ENCODE data around the gene MDFI.

The MDFI gene

DNA sequence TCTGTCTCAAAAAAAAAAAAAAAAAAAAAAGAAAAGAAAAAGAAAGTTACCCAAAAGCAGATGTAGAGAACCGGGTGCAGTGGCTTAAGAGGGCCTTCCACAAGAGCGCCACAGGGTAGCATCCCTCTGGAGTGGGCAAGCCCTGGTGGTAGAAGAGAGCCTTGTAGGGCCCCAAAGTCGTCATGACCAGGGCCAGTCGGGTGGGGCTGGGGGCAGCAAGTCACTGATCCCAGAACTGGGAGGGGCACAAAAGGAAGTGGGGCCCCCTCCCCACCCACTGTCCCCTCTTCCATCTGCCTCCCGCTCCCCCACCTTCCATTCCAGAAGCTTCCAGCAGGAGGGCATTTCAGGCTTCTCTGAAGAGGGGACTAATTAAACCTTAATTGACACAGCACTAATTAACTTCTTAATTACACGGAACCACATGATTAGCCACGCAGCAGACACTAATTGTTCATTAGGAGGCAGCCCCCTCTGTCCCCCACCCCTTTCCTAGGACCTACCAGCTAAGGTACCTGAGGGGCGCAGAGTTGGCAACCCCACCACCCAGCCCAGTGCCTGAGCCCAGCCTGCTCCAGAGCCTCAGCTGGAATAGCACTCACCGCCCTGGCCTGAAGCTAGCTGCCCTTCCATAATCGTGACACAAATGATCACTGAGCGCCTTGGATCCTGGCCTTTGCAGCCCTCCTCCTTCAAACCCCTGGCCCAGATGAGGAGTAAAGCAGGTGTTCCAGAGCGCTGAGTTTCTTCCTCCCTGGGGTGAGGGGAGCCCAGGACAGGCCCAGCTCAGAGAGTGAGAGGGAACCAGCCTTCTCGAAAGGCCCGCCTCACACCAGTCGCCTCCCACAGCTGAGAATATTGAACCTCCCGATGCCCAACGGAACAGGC, 34.8 kb downstream of the MDFI start:
- no peak for DNase-seq (ENCODE audit: low spot score)

DNA sequence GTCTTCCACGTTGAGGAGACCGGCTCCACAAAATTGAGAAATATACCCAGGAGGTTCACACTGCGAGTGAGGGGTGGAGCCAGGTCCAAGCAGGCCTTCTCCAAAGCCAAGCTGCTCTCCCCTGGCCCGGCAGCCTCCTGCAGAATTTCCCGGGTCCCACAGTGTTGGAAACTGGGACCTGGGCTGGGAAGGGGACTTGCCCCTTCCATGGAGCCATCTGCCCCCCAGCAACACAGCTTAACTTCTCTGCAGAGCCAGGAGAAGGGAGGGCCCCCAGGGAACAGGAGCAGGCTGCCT, 35.4 kb downstream of the MDFI start:
- no peak for DNase-seq (ENCODE audit: low spot score)

DNA sequence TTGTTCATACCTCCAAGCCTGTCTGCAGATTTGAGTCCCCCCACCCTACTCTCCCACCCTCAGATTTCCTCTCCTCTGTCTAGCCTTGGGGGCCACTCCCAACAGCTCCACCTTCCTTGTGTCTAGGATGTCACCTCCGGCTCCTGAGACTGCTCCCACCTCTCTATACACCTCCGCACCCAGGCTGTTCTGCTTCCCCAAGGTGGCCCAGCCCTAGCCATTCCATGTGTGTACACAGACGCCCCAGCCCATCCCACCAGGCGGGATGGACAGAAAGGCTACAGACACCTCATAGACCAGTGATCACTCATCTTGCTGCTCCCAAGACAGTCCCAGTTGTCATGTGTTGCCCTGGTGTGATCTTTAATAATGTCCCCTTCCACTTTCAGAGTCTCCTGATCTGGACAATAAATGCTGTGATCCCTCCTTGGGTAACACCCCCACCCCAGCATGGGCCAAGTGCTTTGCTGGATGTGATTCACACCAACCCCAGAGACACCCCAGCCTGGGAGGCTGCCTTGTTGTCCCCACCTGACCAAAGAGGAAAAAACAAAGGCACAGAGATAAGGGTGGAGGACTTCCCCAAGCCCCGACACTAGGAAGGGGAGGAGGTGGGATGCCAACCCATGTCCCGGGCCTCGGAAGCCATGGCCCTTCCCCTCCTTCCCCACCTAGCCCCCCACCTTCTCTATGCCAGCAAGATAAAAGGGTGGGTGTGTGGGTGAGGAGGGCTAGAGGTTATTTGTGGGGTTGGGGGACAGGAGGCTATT, 36.1 kb downstream of the MDFI start:
- DNase-seq (ENCODE audit: low spot score): no peak

DNA sequence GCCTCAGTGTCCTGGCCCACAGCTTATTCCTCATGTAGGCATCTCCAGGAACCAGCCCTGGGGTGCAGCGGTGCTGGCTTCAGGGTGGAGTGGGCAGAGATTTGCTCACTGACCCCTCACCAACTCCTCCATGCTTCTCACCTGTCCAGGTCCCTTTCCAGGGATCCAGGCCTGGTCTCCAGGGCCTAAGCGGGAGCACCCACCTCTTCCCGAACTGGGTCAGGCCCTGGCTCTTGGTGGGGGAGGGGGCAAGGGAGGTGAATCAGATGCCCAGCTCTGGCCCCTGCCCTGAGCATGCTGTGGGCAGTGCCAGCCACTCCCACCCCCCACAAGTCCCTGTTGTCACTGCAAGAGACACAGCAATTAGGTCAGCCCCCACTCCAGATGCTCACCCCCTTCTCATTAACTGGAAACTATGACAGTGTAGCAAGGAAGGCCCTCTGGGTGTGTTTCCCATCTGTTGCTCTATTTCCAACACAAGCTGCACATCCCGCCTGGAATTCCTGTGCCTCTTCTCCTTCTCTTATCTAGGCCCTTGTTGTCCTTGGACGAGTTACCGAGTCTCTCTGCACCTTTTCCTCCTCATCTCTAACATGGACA, 37.0 kb downstream of the MDFI start:
- no peak for DNase-seq (ENCODE audit: low spot score)

DNA sequence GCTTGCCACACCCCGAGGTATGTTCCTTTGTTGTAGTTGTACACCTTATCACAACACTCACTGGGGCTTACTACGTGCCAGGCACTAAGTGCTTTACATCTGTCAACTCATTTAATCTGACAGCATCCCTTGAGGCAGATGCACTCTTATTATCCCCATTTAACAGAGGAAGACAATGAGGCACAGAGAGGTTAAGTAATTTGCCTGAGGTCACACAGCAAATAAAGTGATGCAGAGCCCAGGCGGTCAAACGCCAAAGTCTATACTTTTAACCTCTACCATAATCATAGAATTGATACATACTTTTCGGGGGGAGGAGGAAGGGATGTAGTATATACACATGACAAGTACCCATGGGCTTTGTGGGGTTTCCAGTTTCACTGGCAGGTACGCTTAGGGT, 37.7 kb downstream of the MDFI start:
- DNase-seq (ENCODE audit: low spot score): no peak

DNA sequence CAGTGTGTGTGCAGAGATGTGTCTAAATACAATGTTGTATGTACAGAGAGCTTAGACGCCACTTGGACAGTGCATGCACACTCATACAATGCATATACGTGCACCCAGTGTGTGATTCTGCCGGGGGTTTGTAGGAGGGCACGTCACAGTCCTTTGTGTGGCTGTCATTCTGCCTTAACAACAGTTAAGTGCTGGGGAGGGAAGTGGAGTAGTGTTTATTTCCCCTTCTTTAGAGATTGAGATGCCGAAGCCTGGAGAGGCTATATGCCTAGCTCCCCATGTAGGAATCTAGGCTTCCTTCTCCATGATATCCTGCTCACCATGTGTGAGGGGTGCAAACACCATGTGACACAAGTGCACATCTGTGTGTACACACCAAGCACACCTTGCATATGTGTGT, 38.2 kb downstream of the MDFI start:
- DNase-seq (ENCODE audit: low spot score): no peak

DNA sequence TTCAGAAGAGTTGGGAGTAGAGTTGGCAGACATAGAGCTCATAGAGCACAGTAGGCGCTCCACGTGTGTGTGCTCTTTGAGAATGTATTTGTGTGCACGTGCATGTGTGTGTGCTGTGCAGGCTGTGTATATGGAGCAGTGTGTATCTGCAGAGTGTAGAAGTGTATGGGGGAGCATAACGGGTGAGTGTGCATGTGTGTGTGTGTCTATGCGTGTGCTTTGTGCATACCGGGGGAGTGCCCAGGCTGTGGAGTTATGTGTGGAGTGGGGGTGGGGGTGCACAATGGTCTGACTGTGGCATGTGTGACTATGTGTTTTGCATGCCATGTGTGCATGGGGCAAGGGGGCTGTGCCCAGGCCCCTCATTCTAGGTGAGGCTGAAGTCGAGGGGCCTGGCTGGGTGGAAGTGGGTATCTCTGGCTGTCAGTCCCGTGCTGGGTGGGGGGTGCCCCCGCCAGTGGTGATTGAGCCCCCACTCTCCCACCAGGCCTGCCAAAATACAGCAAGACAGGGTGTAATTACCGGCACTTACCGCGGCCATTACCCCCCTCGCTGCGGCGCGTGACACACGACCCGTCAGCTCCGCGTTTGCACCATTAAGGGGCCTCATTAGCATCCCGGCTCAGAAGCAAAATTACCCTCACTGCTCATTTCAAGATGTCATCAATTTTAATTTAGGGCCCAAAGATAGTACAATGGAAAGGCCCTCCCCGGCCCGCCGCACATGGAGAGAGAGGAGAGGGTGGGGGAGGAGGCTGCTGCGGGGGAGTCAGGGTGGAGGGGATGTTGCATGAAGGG, 39.1 kb downstream of the MDFI start:
- no peak for DNase-seq (ENCODE audit: low spot score)

DNA sequence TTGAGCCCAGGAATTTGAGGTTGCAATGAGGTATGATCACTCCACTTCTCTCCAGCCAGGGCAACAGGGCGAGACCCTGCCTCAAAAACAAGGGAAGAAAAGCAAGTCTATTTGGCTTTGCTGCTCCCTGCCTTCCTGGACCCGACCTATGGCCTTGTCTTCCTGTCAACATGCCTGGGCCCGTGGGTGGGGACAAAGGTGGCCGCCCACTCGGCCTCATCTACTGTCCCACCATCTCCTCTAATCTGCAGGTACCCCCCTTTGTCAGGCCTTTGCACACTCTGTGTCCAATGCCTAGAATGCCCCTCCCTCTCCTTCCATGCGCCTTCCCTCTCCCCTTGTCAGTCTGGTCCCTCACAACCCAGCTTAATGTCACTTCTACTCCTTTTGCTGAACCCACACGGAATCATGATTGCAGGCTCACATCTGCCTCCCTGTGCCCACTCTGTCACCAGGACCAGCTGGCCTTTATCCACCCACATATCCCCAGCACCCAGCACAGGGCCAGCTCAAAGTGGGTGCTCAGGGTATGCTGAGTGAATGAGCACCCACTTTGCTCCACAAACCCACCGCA, 40.3 kb downstream of the MDFI start:
- DNase-seq (ENCODE audit: low spot score): no peak

DNA sequence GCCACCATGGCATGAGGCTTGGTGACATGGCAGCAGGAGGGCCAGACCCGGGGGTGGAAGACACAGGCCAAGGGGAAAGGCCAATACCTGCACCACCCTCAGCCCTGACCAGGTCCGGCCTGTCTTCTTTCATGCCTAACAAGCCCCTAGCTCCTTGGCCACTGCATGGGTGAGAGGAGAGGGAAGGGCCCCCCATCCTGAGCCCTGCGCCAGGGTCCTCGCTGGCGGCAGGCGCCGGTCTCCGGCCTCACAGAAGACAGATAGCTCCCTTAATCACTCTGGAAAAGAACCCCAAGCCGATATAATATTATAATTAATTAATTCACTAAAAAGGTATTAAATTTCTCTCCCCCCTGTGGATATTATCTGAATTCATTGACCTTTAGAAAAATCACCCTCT, 41.4 kb downstream of the MDFI start:
- DNase-seq (ENCODE audit: low spot score): no peak

DNA sequence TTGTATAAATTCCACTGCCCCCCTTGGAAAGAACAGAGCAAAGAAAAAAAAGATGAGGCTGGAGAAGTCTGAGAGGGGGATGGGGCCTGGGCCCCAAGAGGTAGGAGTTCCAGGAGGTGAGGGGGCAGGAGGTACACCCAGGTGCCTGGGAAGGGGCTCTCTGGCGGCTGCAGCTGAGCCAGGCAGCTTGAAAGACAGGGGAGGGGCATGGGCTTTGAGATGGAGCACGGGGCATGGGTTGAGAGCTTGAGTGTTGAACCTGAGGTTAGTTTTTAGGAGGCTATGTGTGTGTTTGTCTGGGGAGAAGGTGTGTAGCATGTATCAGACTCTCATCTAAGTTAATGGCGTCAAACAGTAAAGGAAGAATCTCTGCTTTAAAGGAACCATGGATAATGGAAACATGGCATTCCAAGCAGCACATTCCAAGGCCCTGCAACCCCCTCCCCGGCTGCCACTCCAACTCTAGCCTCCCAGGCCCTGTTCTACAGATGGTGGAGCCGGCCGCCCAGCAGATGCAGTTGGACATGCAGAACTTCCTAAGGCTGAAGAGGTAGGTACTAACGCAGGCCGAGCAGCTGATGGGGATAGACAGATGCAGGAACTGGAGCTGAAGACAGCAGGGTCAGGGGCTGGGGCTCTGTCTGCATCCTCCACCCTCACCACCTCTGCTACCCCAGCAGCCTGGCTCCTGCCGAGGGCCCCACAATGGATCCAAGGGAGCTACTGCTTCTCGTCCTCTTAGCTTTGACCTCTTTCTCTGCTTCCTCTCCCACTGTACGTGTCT, 42.1 kb downstream of the MDFI start:
- no peak for DNase-seq (ENCODE audit: low spot score)

DNA sequence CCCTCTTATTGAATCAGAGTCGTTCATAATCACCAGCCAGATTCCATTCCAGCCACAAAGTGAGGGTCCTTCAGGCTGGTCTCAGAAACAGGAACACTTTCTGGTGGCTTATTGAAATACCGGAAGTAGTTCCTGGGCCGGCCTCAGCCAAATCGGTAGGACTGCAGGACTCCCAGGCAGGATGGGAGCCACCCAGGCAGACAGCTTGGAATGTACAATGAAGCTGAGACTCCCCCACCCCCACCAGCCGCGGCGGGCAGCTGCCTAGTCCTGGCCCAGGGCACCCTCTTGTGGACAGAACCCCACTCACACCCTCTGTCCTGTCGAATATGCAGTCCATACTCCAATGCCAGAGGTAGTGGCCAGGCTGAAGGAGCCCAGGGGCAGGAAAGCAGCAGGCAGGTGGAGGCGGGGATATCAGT, 43.8 kb downstream of the MDFI start:
- peak; percentile 93 for DNase-seq (ENCODE audit: low spot score)

DNA sequence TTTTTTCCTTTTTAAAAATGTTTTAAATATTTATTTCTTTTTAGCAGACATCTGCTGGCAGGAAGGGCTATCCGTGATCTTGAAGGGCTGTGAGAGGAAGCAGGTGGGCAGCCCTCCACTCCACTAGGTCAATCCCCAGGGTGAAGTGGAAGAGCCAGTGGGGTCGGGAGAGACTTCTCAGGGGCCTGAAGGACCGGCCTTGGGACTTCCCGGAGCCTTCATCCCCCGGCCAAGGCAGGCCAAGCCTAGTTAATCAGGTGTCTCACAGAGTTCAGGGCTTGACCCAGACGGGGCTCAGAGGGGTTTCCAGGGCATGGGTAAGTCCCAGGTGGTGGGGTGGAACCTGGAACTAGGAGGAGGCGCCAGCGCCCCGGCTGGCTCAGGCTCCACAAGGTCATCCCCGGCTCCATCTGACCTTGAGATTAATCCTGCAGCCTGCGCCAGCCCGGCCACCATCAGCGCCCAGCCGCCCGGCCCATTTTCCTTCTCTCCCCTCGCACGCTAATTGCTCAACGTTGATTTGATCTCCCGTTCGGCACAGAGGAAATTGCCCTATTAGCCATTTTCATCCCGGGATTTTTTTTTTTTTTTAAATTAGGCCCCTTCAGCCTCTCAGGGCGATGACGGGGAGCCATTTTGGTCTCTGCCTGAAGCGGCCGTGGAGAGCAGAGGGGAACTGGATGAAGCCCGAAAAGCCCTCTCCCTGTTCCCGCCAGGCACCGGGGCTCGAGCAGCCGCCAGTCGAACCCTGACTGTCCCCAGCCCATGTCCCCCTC, 44.4 kb downstream of the MDFI start:
- DNase-seq (ENCODE audit: low spot score): no peak

DNA sequence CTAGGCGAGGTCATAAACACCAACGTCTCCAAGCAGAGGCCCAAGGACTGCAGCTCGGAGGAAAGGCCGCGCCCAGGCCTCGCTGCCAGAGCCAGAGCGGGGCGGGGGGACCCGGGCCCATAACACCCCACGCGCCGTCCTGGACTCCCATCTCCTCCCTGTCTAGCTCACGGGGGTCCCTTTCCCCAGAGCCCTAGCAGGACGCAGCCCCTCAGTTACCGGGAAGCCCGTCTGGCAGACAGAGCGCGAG, 44.9 kb downstream of the MDFI start:
- DNase-seq (ENCODE audit: low spot score): no peak

DNA sequence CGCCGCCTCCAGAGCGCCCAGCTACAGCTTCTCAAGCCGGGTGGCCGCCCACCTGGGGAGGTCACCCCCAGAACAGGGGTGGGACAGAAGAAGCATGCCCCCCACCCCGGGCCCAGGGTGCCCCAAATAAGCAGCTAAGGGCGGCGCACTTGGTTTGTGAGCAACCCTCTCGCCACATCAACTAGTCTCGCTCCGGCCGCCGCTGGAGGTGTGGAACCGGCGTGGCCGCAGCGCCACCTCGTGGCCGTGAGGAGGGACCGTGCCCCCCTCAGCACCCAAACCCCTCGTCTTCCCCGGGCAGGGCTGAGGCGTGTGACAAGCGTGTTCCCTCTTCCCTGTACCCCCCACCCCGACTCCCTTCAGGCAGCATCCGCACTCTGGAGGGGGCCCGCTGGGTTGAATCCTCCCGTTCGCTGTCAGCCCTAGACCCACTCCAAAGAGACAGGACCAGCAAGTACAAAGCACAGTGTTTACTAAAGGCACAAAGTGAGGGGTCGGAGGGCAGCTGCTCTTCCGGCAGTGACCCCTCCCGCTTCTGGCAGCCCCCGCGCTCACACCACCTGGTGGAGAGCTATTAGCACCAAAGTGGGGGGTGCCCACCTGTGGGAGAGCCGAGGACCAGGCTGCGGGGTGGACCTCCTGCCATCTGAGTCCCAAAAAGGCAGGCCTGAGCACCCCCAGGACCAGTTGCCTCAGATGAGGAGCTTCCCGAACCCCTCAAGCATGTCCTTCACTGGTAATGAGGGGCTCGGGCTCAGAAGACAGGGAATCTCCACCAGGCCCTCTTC, 45.4 kb downstream of the MDFI start:
- DNase-seq (ENCODE audit: low spot score): peak; percentile 81

DNA sequence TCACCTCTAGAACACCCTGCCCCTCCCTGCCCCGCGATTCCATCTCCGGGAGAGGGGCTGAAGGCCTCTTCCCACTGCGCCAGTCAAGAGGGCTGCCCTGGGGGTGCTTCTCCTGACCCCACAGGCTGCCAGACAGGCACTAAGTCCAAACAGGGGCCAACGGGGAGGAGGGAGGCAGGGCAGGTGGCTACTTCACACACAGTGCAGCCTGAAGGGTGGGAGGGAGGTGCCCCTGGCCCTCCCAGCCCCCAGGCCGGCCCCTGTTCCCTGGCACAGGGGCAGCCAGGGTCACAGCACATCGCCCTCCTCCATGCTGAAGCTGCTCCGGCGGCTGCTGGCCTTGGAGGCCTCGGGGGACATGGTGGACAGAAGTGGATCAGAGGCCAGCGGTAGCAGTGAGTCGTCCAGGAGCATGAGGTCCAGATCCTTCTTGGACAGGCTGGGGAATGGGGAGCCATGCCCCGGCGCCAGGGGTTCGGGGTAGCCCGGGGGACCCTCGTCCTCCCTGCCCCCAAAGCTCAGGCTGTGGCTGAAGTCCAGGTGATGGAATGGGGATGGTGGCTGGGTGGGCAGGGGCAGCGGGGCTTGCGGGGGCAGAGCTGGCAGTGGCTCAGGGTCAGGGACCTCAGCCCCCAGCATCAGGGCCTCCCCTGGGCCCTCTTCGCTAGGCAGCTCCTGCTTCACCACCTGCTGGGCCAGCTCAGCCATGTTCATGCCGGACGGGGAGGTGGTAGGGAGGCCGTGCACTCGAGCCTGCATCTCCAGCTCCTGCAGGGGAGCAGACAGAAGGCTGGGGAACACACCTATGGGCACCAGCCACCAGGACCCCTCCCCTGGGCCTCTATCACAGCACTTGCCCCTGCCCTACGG, 46.3 kb downstream of the MDFI start:
- DNase-seq (ENCODE audit: low spot score): no peak

DNA sequence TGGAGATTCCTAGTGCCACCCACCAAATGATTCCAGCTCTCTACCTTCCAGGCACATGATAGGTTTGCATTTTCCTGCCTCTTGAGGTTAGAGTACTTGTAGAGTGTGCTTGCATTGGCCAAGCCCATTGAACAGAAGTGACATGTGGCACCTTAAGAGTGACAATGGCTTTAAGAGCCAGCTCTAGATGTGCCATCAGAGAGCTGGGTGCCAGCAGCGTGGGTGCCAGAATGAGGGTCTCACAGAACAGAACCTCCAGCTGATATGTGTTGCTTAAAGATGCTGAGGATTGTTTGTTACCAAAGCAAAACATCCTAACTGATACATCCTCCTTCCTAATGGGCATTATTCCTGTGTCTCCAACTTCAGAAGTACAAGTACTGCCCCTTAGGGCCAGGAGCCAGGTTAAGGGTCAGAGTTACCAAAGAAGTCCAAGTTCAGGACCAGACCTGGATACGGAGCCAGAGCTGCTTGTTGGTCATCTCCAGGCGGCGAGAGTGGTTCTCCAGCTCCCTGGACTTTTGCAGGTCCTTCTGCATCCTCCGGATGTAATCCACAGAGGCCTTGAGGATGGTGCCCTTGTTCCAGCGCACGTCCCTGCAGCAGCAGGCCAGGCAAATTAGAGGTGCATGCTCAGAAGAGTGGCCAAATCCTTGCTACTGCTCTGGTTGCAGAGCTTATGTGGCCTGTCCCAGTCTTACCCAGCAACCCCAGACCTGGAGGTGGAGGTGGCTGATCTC, 47.5 kb downstream of the MDFI start:
- DNase-seq (ENCODE audit: low spot score): peak; percentile 10

DNA sequence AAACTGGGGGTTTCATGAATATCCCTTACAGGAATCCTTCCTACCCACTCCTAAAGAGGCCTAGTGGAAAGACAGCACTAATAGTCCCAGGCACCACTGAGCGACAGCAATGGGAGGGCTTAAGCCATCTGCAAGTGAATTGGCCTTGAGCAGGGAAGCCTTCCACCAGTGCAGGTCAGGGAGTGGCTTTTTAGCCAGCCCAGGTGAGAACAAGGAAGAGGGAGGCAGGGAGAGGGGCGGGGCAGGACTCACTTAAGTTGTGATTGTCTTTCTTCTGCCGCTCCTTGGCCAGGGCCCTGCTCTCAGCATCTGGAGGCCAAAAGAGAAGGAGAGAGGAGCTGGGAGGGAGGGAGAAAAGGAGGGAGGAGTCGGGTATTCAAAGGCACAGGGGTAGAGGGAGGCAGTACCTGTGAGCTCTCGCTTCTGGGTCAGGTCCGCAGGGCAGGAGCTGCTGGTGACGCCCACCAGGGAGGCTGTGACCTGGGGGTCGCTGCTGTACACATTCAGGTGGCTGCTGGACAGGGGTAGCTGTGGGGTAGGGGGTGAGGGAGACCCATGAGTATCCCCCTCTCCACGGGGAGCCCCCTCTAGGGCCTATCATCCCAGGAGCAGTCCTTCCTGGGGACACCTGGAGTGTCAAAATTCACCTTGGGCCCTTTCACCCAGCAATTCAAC, 49.4 kb downstream of the MDFI start:
- DNase-seq (ENCODE audit: low spot score): no peak
